Left lung (tissue), 10 donors: Measurements from ENCODE around the gene MUSTN1. TPM values are rescaled to one million over a fixed set of nuclear protein-coding genes. Genes with fewer than 3 reads are reported as not detected.

Source experiments
- ATAC-seq: fragments of 200-7000 bp; cut with Tn5 transposase; one replicate; pipeline ENCODE4 v1.9.1; 2020; ENCODE audit warnings: moderate library complexity
- DNase-seq, 4 donors: peaks; one replicate each; pipeline ENCODE4 v3.0.0-alpha.2; 2013 to 2020
- H3K27ac ChIP-seq, 2 donors: fragments of 200-600 bp; sonication (generic) in 1 of 2; one replicate each; pipeline versions ENCODE4 v1.5.0 to v1.8.0; 2020 to 2021
- H3K27me3 ChIP-seq, 2 donors: fragments of 200-600 bp; sonication (generic) in 1 of 2; one replicate each; pipeline versions ENCODE4 v1.5.0 to v1.8.0; 2020 to 2021
- H3K36me3 ChIP-seq, 2 donors: fragments of 200-600 bp; sonication (generic) in 1 of 2; one replicate each; pipeline versions ENCODE4 v1.5.0 to v1.8.0; 2020 to 2021
- H3K4me1 ChIP-seq, 2 donors: fragments of 200-600 bp; one replicate each; pipeline ENCODE4 v1.8.0; 2021
- H3K4me3 ChIP-seq, 2 donors: fragments of 200-600 bp; sonication (generic) in 1 of 2; one replicate each; pipeline versions ENCODE4 v1.5.0 to v1.8.0; 2020 to 2021; ENCODE audit warnings: mild to moderate bottlenecking in 1 of 2
- H3K9me3 ChIP-seq, 2 donors: fragments of 200-600 bp; sonication (generic) in 1 of 2; one replicate each; pipeline versions ENCODE4 v1.5.0 to v1.8.0; 2020 to 2021
- intact Hi-C, 2 donors: fragments of 100-400 bp; cut with DNase I; formaldehyde crosslinking; loops; one replicate each; pipeline versions ENCODE4 v1.11.2 to v1.14.2; 2022
- polyA plus RNA-seq, 6 donors: library from polyadenylated mRNA; unstranded; fragments of 120-200 nt; gene quantifications; one replicate each; pipeline ENCODE4 v1.2.1, GENCODE V29; 2013; ENCODE audit not compliant: insufficient read length in 6 of 6
- total RNA-seq, 2 donors: library from RNA; stranded (reverse); fragmentation: NEBNext Ultra II Directional; extraction: Animal tissue kit (Norgen Biotek cat#: 25700); gene quantifications; one replicate each; pipeline ENCODE4 v1.2.1, GENCODE V29; 2021
- TF ChIP-seq, protein P1 (sequence below), 2 donors: fragments of 200-600 bp; sonication (generic) in 1 of 2; IDR thresholded peaks; one replicate each; pipeline versions ENCODE4 v1.5.0 to v1.8.0; 2021; ENCODE audit warnings: antibody characterized with exemption in 2 of 2
- donor health status: DM: no; HTN: yes; CAD: no.
- donor health status: DM: no; HTN: no; CAD: no.

Gene MUSTN1
- total and polyA plus RNA-seq, 8 donors = 0.34 to 7.5 (median 1.1) TPM; not detected in 1

DNA sequence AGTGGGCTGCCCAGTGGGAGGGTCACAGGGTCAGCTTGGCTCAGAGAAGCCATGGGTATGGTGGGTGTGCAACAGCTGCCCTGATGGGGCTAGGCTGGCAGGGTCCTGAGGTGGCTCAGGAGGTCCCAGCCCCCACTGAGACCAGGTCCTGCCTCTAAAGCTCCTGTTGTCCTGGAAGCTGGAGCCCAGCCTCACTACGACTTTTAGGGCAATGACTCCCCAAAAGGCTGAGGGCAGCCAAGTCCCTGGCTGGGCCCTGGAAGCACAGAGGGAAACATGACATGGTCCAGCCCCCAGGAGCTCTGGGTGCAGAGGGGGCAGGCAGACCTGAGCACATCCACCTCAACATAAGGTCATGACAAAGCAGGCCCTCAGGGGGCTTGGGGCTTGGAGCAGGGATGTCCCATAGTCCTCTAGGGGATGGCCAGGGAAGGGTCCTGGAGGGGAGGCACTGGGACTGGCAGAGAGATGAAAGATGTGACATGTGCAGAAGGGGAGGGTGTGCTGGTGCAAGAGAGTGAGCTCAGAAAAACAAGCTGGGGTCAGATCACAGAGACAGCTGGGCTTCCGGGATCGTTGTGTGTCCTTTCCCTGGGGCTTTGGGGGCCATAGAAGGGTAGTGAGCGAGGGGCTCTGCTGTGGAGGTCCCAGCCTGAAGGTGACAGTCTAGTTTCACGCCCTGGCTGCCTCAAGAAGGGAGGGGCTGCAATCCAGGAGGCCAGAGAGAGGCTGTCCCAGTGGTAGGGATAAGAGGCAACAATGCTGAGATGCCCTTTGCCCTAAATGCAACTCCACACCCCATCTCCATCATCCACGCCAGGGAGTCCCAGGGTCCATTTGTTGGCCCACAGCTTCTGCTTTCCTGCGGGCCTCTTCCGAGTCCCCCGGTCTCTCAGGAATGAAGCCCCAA, 40.9 kb downstream of the MUSTN1 start:
- TF ChIP-seq, protein P1, sequence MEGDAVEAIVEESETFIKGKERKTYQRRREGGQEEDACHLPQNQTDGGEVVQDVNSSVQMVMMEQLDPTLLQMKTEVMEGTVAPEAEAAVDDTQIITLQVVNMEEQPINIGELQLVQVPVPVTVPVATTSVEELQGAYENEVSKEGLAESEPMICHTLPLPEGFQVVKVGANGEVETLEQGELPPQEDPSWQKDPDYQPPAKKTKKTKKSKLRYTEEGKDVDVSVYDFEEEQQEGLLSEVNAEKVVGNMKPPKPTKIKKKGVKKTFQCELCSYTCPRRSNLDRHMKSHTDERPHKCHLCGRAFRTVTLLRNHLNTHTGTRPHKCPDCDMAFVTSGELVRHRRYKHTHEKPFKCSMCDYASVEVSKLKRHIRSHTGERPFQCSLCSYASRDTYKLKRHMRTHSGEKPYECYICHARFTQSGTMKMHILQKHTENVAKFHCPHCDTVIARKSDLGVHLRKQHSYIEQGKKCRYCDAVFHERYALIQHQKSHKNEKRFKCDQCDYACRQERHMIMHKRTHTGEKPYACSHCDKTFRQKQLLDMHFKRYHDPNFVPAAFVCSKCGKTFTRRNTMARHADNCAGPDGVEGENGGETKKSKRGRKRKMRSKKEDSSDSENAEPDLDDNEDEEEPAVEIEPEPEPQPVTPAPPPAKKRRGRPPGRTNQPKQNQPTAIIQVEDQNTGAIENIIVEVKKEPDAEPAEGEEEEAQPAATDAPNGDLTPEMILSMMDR (IDR thresholded peaks at IDR 0.05) = no peak
- H3K27me3 ChIP-seq = no peaks in the 10 kb centered on the region
- H3K9me3 ChIP-seq = no peaks in the 10 kb centered on the region
- intact Hi-C loops = no loop called here
- ATAC-seq (no peak), DNase-seq (peak in 1 of 4 donors; percentile 27)
- H3K36me3 ChIP-seq = no peaks in the 10 kb centered on the region
- no peaks in the 10 kb centered on the region for H3K4me1 ChIP-seq
- no peak overlapping the region for H3K27ac ChIP-seq
- no peak overlapping the region for H3K4me3 ChIP-seq

DNA sequence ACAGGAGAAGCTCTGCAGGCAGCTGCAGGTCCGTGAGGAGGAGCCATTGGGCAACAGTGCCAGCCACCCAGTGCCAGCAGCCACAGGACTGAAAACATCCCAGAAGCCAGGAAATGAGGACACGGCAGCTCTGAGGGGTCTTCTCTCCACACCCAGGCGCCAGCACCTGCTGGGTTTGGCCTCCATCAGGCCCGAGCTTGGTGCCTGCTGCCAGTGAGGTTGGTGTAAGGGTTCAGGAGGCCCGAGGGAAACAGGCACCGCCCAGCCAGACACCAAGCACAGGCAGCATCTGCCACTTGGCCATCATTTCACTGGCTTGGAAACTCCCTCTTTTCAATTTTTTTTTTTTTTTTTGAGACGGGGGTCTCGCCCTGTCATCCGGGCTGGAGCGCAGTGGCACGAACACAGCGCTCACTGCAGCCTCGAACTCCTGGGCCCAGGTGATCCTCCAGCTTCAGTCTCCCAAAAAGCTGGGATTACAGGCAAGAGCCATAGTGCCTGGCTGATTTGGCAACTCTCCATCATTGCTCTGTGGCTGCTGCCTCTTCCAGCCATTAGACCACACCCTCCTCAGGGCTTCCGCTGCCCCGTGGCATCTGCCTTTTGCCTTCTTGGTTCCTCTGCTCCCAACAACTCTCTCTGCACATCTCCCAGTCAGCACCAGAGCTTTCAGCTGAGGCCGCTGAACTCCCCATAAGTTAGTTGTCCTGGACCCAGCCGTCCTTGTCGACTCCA, 41.7 kb downstream of the MUSTN1 start:
- Histone ChIP-seq H3K27ac (no peak overlapping the region), H3K4me1 (no peaks in the 10 kb centered on the region), H3K27me3 (no peaks in the 10 kb centered on the region), H3K9me3 (no peaks in the 10 kb centered on the region), H3K36me3 (no peaks in the 10 kb centered on the region), H3K4me3 (no peak overlapping the region)
- TF ChIP-seq, protein P1 (IDR thresholded peaks at IDR 0.05) = no peak
- intact Hi-C loops = no loop called here
- ATAC-seq (no peak), DNase-seq (peak in 1 of 4 donors; percentile 38)

DNA sequence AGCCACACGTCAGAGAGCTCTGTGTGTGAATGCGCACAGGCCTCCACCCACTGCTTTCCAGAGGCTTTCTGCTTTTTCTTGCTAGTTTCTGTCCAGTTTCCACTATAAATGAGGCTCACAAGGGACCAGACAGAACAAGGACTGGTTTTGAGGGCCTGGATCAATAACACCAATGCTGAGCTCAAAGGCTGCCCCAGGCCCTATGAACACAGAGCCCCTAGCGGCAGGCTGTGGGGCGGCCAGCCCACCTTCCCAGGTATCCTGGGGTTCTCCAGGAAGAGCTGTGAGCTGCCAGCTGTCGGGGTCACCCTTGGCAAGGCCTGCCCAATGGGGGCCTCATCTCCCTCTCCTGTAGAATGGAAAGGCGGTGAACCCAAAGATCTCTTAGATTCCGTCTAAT, 42.4 kb downstream of the MUSTN1 start:
- TF ChIP-seq, protein P1 (IDR thresholded peaks at IDR 0.05) = no peak
- peak in 1 of 4 donors; percentile 40 for DNase-seq
- H3K9me3 ChIP-seq = no peaks in the 10 kb centered on the region
- H3K27me3 ChIP-seq = no peaks in the 10 kb centered on the region
- no peak for ATAC-seq
- H3K27ac ChIP-seq = no peak overlapping the region
- intact Hi-C loops = no loop called here
- H3K4me1 ChIP-seq = no peaks in the 10 kb centered on the region
- no peak overlapping the region for H3K4me3 ChIP-seq
- H3K36me3 ChIP-seq = no peaks in the 10 kb centered on the region

DNA sequence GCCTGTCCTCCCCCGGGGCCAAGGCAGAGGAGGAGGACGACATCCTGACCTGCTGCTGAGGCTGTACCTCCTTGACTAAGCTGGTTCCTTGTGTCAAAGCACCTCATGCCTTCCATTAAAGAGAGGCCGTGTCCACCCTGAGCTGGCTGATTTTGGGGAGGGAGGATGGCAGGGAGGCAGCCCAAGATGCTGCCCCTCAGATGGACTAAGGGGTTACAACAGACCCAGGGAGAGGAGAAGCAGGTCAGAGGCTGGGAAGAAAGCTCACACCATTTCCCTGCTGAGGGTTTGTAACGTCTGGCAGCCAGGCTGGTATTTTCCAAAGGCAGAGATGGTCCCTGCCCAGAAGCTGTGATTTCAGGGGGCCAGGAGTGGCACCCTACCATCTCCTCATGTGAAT, 42.9 kb downstream of the MUSTN1 start:
- no peak overlapping the region for H3K27ac ChIP-seq
- DNase-seq (no peak), ATAC-seq (no peak)
- TF ChIP-seq, protein P1 (IDR thresholded peaks at IDR 0.05) = no peak
- intact Hi-C loops = no loop called here
- no peaks in the 10 kb centered on the region for H3K9me3 ChIP-seq
- no peaks in the 10 kb centered on the region for H3K4me1 ChIP-seq
- no peaks in the 10 kb centered on the region for H3K36me3 ChIP-seq
- H3K4me3 ChIP-seq = no peak overlapping the region
- no peaks in the 10 kb centered on the region for H3K27me3 ChIP-seq

DNA sequence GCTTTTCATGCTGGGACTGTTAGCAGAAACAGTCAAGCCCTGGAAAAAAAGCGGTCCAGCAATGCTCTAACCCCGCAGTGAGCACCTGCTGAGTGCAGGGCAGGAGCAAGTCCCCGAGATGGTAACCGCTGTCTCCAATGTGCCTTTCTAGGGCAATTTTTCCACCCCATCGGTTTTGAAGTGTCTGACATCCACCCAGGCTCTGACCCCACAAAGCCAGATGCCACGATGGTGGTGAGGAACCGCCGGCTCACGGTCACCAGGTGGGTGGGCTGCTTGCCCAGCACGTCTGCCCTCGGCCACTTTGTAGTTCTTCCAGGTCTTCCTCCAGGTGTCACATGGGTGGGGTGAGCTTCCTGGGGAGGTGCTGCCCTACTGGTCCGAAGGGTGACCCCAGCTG, 43.5 kb downstream of the MUSTN1 start:
- Histone ChIP-seq H3K36me3 (no peaks in the 10 kb centered on the region), H3K4me3 (no peak overlapping the region), H3K4me1 (no peaks in the 10 kb centered on the region), H3K27ac (no peak overlapping the region), H3K27me3 (no peaks in the 10 kb centered on the region), H3K9me3 (no peaks in the 10 kb centered on the region)
- DNase-seq (peak in 1 of 4 donors; percentile 67), ATAC-seq (no peak)
- TF ChIP-seq, protein P1 (IDR thresholded peaks at IDR 0.05) = no peak
- intact Hi-C loops = no loop called here
